EL (cell line): ENCODE data around the gene THRAP3.
"Not testable (repeated sequence)": the region's sequence is repeated elsewhere in the genome, so short reads cannot be mapped to it uniquely, and the experiment has no call there.

Experiments used
- DNase-seq: peaks from one replicate; pipeline ENCODE4 v3.0.0-alpha.2; 2016

The THRAP3 gene, protein sequence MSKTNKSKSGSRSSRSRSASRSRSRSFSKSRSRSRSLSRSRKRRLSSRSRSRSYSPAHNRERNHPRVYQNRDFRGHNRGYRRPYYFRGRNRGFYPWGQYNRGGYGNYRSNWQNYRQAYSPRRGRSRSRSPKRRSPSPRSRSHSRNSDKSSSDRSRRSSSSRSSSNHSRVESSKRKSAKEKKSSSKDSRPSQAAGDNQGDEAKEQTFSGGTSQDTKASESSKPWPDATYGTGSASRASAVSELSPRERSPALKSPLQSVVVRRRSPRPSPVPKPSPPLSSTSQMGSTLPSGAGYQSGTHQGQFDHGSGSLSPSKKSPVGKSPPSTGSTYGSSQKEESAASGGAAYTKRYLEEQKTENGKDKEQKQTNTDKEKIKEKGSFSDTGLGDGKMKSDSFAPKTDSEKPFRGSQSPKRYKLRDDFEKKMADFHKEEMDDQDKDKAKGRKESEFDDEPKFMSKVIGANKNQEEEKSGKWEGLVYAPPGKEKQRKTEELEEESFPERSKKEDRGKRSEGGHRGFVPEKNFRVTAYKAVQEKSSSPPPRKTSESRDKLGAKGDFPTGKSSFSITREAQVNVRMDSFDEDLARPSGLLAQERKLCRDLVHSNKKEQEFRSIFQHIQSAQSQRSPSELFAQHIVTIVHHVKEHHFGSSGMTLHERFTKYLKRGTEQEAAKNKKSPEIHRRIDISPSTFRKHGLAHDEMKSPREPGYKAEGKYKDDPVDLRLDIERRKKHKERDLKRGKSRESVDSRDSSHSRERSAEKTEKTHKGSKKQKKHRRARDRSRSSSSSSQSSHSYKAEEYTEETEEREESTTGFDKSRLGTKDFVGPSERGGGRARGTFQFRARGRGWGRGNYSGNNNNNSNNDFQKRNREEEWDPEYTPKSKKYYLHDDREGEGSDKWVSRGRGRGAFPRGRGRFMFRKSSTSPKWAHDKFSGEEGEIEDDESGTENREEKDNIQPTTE

DNA sequence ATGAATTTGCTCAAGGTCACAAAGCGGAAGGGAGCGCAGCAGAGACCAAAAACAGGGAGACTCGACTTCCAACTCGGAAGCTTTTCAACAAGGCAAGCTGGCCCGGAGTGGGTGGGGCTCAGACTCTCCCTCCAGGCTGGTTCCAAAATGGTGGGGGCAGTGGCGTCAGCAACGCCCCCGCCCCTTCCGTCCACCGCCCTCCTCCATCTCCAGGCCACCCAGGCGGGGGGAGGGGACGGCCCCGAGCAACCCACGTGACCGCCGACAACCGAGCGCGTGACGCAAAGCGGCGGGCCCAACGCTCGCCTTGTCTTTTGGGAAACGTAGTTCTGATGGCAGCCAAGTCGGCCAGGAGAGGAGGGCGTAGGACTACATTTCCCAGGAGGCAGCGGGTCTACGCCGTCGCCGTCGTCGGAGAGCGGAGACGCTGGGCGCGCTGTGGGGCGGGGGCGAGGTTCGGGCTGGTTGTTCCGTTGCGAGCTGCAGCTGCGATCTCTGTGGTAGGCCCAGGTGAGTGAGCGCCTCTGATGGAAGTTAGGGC lies at the start of gene THRAP3:
TSS of gene THRAP3 (plus strand) at position 448 of the 541 bp plus-strand sequence. CDS start 58,121 bp downstream, outside the sequence.
- peak; percentile 100 for DNase-seq

DNA sequence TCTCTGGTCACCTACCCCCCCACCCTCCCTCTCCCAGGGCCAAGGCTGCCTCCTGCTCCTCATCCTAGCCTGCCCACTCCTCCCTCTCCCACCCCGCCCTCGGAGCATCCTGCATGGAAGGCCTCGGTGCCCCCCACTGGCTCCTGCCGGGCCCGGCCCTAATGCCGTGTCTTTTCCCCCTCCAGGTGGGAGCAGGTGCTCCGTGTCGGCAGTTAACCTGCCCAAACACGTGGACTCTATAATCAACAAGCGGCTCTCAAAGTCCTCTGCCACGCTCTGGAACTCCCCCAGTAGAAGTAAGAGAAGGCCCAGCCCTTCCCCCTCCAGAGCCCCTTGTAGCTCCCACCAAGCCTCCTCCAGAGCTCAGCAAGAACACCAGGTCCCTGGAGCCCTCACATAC lies 49.5 kb upstream of the THRAP3 start:
- no peak for DNase-seq

DNA sequence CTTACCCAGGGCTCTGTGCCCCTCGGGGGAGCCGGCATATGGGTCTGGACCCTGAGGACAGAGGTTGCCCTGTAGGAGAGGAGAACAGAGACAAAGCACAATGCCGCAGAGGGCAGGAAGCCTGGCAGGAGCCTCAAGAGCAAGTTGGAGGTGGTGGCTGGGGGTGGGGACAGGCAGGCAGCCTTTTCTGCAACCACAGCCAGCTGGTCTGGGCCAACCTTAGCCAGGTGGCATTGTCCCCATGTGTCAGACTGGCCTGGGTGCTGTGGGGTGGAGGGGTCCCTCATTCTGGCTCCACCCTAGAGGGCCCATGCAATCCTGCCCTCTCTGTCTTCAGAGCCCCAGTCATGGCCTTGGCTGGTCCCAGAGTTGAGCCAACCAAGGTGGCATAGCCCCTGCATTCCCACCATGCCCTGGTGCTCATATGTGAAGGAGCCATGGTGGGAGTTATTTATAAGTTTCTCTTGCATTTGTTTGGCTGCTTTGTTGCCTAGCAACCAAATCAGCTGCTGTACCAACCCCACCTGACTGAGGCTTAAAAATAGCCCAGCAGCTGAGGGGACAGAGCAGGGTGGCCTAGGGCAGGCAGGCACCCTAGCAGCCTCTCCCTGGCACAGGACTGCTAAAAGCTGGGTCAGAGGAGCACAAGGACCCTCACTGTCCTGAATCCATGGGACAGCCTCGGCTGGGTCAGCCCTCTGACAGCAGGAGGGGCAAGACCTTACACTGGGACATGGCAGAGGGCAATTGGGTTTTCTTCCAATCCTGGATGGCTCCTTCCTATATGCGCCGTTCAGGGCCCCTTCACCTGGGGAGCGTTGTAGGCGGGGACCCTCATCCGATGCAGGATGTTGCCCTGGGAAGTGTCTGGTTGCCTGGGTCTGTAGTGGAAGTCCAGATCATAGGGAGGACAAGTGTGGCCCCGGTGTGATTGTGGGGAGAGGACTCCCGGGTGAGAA lies 48.8 kb upstream of the THRAP3 start:
- no peak for DNase-seq

- no peak for DNase-seq
Measured at GRCh38 chr1:36176106-36176949, 47.9 kb upstream of the THRAP3 start.

DNA sequence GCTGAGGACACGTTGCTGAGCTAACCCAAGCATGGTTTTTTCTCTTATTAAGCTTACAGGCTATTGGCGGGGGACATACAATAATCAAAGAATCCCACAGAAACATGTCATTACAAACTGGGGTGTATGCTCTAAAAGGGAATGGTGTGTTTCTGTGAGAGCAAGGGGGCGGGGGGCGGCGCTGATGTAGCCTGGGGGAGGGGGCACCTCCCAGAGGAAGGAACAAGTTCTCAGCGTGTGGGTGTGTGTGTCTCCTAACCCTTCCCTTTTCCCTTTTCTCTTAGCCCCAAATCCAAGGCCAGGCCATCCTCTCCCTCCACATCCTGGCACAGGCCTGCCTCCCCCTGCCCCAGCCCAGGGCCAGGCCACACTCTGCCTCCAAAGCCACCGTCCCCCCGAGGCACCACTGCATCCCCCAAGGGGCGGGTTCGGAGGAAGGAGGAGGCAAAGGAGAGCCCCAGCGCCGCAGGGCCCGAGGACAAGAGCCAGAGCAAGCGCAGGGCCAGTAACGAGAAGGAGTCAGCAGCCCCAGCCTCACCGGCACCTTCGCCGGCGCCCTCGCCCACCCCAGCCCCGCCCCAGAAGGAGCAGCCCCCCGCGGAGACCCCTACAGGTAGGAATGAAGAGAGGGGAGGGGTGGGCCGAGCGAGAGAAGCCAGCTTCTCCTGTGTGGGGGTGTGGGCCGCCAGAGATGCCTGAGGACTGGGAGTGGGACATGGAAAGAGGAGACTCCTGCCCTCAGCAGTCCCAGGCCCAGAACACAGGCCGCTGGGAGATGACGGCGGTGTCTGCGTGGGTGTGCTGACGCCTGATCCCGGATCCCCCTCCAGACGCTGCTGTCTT lies 46.4 kb upstream of the THRAP3 start:
- DNase-seq = no peak

- DNase-seq = no peak
Measured at GRCh38 chr1:36178471-36179219, 45.6 kb upstream of the THRAP3 start.

GRCh38 chr1:36179220-36179600 lies 45.0 kb upstream of the THRAP3 start:
- no peak for DNase-seq

DNA sequence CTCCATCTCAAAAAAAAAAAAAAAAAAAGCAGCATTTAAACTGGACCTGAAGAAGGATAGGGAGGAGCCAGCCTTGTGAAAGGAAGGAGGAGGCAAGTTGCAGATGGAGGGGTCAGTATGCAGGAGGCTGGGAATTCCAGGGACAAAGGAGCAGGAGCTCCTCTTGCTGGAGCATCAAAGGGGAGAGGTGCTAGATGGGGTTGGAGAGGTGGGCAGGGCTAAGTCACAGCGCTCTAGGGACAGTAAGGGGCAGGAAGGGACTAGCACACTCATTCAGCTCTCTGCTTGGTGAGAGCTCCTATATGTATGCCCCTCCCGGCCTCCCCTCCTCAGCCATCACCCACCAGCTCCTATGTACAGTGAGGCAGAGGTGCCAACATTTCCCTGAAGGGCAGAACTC lies 41.5 kb upstream of the THRAP3 start:
- DNase-seq = no peak

- no peak for DNase-seq
Measured at GRCh38 chr1:36183309-36183856, 40.9 kb upstream of the THRAP3 start.

DNA sequence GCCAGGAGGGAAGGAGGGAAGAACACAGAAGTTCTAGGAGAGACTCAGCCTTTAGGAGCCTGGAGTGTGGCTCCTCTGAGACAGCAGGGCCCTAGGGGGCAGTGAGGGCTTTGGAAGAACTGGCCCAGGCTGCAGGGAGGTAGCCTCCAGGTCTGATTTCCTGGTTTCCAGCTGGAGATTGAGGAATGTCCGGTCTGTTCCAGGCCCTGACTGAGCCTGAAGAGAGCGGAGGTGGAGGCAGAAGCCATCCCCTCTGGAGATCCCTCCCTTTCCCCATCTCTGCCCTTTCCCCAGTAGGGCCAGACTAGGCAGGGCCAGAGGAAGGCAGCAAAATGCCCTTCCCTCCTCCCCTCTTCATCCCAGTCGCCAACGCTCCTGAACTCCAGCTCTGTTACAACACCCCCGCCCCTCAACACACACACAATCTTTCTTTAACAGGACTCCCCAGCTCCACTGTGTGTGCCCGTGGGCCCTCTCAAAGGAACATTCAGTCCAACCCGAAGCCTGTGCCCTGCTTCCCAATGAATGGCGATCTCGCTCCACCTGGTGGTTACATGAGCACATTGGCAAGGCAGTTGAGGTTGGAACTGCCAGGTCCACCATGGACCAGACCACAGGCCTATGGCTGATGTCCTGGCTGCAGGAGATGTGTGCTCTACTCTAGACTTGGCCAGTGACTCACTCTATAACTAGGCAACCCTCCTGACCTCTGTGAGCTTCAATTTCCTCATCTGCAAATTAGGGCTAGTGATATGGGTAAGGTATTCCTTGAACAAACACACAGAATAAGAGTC lies 36.2 kb upstream of the THRAP3 start:
- peak; percentile 94 for DNase-seq

GRCh38 chr1:36196805-36197204 lies 27.4 kb upstream of the THRAP3 start:
- not testable (repeated sequence) for DNase-seq

GRCh38 chr1:36198641-36199040 lies 25.6 kb upstream of the THRAP3 start:
- DNase-seq = no peak

DNA sequence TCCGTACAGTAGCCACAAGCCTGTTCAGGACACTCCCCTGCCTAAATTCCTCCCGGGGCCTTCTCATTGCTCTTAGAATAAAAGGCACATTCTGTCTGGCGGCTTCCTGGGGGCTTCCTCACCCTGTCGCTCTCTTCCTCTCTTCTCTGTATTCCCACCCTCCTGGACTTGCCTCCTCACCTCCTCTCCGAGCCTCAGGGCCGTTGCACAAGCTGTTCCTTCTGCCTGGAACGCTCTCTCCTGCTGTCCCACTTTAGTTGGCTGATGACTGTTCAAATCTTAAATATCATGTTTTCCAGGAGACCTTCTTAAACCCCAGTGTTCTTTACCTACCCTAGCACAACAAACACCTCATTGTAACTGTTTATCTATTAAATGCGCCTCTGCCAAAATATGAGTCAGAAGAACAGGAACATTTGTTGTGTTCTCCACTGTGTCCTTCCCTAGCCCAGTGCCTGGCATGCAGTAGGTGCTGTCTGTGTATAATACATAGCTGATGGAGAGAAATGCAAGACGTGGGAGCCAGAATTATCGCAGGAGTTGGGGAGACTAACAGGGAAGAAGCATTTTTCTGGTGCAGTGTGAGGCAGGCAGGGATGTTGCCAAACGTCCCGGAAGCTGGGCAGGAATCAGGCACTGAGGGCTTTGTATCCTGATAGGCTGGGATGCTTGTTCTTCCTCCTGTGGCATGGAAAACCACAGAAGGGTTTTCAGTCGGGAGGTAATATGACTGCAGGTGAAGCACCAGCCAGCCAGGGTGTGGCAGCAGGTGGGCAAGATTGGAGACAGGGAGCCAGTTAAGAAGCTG lies 24.1 kb upstream of the THRAP3 start:
- DNase-seq = no peak

- no peak for DNase-seq
Measured at GRCh38 chr1:36203027-36203553, 21.2 kb upstream of the THRAP3 start.

- peak; percentile 55 for DNase-seq
Measured at GRCh38 chr1:36203554-36204346, 20.5 kb upstream of the THRAP3 start.

DNA sequence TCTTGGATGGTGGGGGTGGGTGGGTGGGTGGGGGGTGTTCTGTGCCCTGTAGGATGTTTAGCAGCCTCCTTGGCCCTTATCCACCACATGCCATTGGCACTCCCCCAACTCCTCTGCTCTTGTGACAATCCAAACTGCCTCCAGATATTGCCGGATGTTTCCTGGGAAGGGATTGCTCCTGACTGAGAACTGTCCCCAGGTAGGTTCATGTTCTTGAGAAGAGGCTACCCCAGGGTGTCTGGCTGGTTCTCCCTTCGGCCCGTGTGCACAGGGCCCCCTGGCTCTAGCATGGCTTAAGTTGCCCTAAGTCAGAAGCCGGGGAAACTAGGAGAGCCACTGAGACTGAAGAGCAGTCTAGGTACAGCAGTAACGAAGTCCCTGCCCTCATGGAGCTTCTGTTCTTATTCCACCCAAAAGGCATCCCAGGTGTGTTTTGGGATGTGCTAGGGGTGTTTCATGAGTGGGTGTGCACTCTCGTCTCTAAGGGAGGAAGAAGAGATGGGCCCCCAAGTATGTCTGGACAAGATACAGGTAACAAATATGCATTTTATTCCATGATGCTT lies 19.8 kb upstream of the THRAP3 start:
- DNase-seq = peak; percentile 25
